HepG2 (cell line): ENCODE data around the gene NNMT. TPM values are rescaled to one million over a fixed set of nuclear protein-coding genes. Genes with fewer than 3 reads are reported as not detected.

Experiments used
- ATAC-seq: fragments of 200-7000 bp; cut with Tn5 transposase; 3 replicates; pipeline ENCODE4 v1.9.1; 2020; ENCODE audit warnings: mild to moderate bottlenecking, moderate library complexity
- BruUV-seq: library from RNA; stranded (reverse); fragments of 400-500 nt; replicated peaks from 2 replicates; lab custom pipeline; 2021; lab: Mats Ljungman, UMichigan
- CTCF ChIA-PET: fragments of 300-600 bp; formaldehyde crosslinking; extraction: SDS; loops from one replicate; lab custom pipeline; 2021; ENCODE audit warnings: low total read pairs, inconsistent platforms, low intra/inter-chr PET ratio; lab: Yijun Ruan, JAX
- POLR2A ChIA-PET: fragments of 350-600 bp; sonication (Branson Sonifier 250); formaldehyde crosslinking; loops from one replicate; lab custom pipeline; 2020; ENCODE audit warnings: antibody characterized with exemption, inconsistent platforms; lab: Yijun Ruan, JAX
- DNase-seq: peaks from one replicate; pipeline ENCODE4 v3.0.0-alpha.2; 2015; ENCODE audit warnings: low spot score
- FAIRE-seq: peaks from 3 replicates; lab custom pipeline; 2011; peaks lifted over from hg19 to GRCh38; lab: Jason Lieb, UNC
- H2AFZ ChIP-seq: one replicate; pipeline ENCODE4 v1.6.1; 2011; ENCODE audit warnings: low read length, inconsistent platforms
- H3K27ac ChIP-seq: fragments of 300-600 bp; 3 replicates; pipeline ENCODE4 v1.8.0; 2011; ENCODE audit warnings: mixed run types, mild to moderate bottlenecking, mixed read lengths, low read length, inconsistent platforms; ENCODE audit not compliant: insufficient read depth; ENCODE audit errors: extremely low read length
- H3K27me3 ChIP-seq, 2 experiments: fragments of 200-600 bp in 1 of 2; 2 replicates in 1 of 2; 3 replicates in 1 of 2; pipeline versions ENCODE4 v1.6.0 to v1.8.0; 2011; ENCODE audit warnings: low read length in 2 of 2, mild to moderate bottlenecking in 2 of 2, moderate library complexity in 2 of 2, inconsistent platforms in 1 of 2; ENCODE audit not compliant: insufficient read depth in 2 of 2, control insufficient read depth in 1 of 2
- H3K36me3 ChIP-seq, 2 experiments: fragments of 200-600 bp in 1 of 2; replicated peaks in 1 of 2; 2 replicates in 1 of 2; 3 replicates in 1 of 2; pipeline versions ENCODE4 v1.5.1 to v1.8.0; 2011; ENCODE audit warnings: low read length in 2 of 2, inconsistent platforms in 1 of 2; ENCODE audit not compliant: insufficient read depth in 2 of 2, control insufficient read depth in 1 of 2
- H3K4me1 ChIP-seq: 2 replicates; pipeline ENCODE4 v1.5.1; 2012; ENCODE audit warnings: low read length, inconsistent platforms; ENCODE audit not compliant: insufficient read depth
- H3K4me2 ChIP-seq: 2 replicates; pipeline ENCODE4 v1.6.0; 2011; ENCODE audit warnings: low read depth, low read length, inconsistent platforms
- H3K4me3 ChIP-seq, 3 experiments: fragments of 200-600 bp in 1 of 3; sonication (generic), shearing (Covaris generic) in 1 of 3; replicated peaks in 1 of 3; 2 replicates each; pipeline ENCODE4 v1.5.1; 2011 to 2016; ENCODE audit warnings: low read length in 3 of 3, inconsistent platforms in 2 of 3, low read depth in 2 of 3, mild to moderate bottlenecking in 2 of 3, control low read depth in 1 of 3, mixed read lengths in 1 of 3; ENCODE audit not compliant: insufficient read depth in 1 of 3
- H3K79me2 ChIP-seq: one replicate; pipeline ENCODE4 v1.6.1; 2011; ENCODE audit warnings: low read length, inconsistent platforms; ENCODE audit not compliant: insufficient read depth
- H3K9ac ChIP-seq: 2 replicates; pipeline ENCODE4 v1.6.0; 2011; ENCODE audit warnings: mild to moderate bottlenecking, low read depth, low read length, inconsistent platforms; ENCODE audit not compliant: insufficient read depth
- H3K9me3 ChIP-seq: 2 replicates; pipeline ENCODE4 v1.5.1; 2012; ENCODE audit warnings: mild to moderate bottlenecking, low read length
- H4K20me1 ChIP-seq: 2 replicates; pipeline ENCODE4 v1.6.0; 2011; ENCODE audit warnings: inconsistent platforms, mild to moderate bottlenecking, low read length, moderate library complexity; ENCODE audit not compliant: insufficient read depth
- ELF3 ChIP-seq: IDR thresholded peaks from 2 replicates; pipeline ENCODE4 v1.6.1; 2016; ENCODE audit warnings: missing genetic modification reagents, missing compliant biosample characterization
- FOXA3 ChIP-seq: IDR thresholded peaks from 2 replicates; pipeline ENCODE4 v1.6.1; 2016; ENCODE audit warnings: missing genetic modification reagents, missing compliant biosample characterization
- GZF1 ChIP-seq: sonication (generic); formaldehyde crosslinking; IDR thresholded peaks from 2 replicates; pipeline ENCODE4 v1.5.1; 2020; ENCODE audit warnings: mild to moderate bottlenecking, missing genetic modification reagents
- HNF4A ChIP-seq: sonication (generic); formaldehyde crosslinking; IDR thresholded peaks from 2 replicates; pipeline ENCODE4 v1.4.0; 2020; ENCODE audit warnings: missing genetic modification reagents
- KDM4B ChIP-seq: sonication (generic); formaldehyde crosslinking; IDR thresholded peaks from 2 replicates; pipeline ENCODE4 v1.4.0; 2020; ENCODE audit warnings: missing genetic modification reagents
- KLF6 ChIP-seq: IDR thresholded peaks from 2 replicates; pipeline ENCODE4 v1.8.0; 2016; ENCODE audit warnings: missing biosample characterization, missing genetic modification reagents
- REL ChIP-seq: sonication (generic); formaldehyde crosslinking; conservative IDR thresholded peaks from 2 replicates; pipeline ENCODE4 v1.8.0; 2022; ENCODE audit warnings: mild to moderate bottlenecking, missing genetic modification reagents, moderate library complexity
- SMAD1 ChIP-seq: sonication (generic); formaldehyde crosslinking; IDR thresholded peaks from 2 replicates; pipeline ENCODE4 v1.4.0; 2020; ENCODE audit warnings: missing genetic modification reagents, low read depth, mild to moderate bottlenecking, borderline replicate concordance
- SP140L ChIP-seq: sonication (generic); formaldehyde crosslinking; IDR thresholded peaks from 2 replicates; pipeline ENCODE4 v1.4.0; 2020; ENCODE audit warnings: missing genetic modification reagents, borderline replicate concordance
- SYNCRIP ChIP-seq: fragments of 200-400 bp; formaldehyde crosslinking; IDR thresholded peaks from 2 replicates; pipeline ENCODE4 v1.6.1; 2018; ENCODE audit warnings: mild to moderate bottlenecking, low read depth, low read length; ENCODE audit not compliant: insufficient read depth
- TCF7 ChIP-seq: sonication (generic); IDR thresholded peaks from 2 replicates; pipeline ENCODE4 v1.6.1; 2016; ENCODE audit warnings: antibody characterized with exemption, low read depth
- ZNF549 ChIP-seq: sonication (generic); formaldehyde crosslinking; IDR thresholded peaks from 2 replicates; pipeline ENCODE4 v1.5.0; 2020; ENCODE audit warnings: missing genetic modification reagents
- ZSCAN31 ChIP-seq: sonication (generic); formaldehyde crosslinking; IDR thresholded peaks from 2 replicates; pipeline ENCODE4 v1.5.0; 2020; ENCODE audit warnings: low read depth, mild to moderate bottlenecking, missing genetic modification reagents
- WGBS: methylation state at CpG from one replicate; pipeline ENCODE4 v1.1.6; 2017; ENCODE audit warnings: low lambda C conversion rate; 5-methylcytosine and 5-hydroxymethylcytosine counted together
- in situ Hi-C: cut with HindIII; loops from 2 replicates; pipeline ENCODE4 v1.10.0; 2017; ENCODE audit warnings: low pct_unique_long_range_greater_than_20kb; ENCODE audit not compliant: extremely low pct_ligation_motif_present
- intact Hi-C: fragments of 100-400 bp; cut with micrococcal nuclease; formaldehyde crosslinking; loops from one replicate; pipeline ENCODE4 v1.10.0; 2022; ENCODE audit not compliant: unreplicated experiment
- polyA plus RNA-seq, 8 experiments: library from polyadenylated mRNA; depleted of rRNA in 3 of 8; stranded (reverse) in 7 of 8; unstranded in 1 of 8; fragments of >200 nt; fragmentation: Illumina TruSeq in 4 of 8; extraction: Trizol in 4 of 8; gene quantifications; 2 replicates each; pipeline versions ENCODE4 v1.2.1 to v1.2.3, GENCODE V29; 2011 to 2016; ENCODE audit warnings: low read depth in 4 of 8, missing spikeins in 1 of 8, mixed read lengths in 1 of 8; ENCODE audit not compliant: insufficient read depth in 1 of 8
- total RNA-seq, 5 experiments: library from RNA; depleted of rRNA; stranded (reverse); fragments of >200 nt; fragmentation: Illumina TruSeq; extraction: Trizol; gene quantifications; 2 replicates each; pipeline ENCODE4 v1.2.3, GENCODE V29; 2016; ENCODE audit warnings: low read depth in 1 of 5
- TF ChIP-seq, protein P1 (sequence below): sonication (generic); formaldehyde crosslinking; IDR thresholded peaks from 2 replicates; pipeline ENCODE4 v1.4.0; 2020; ENCODE audit warnings: missing genetic modification reagents
- TF ChIP-seq, protein P2 (sequence below): sonication (generic); formaldehyde crosslinking; IDR thresholded peaks from 2 replicates; pipeline ENCODE4 v1.5.1; 2020; ENCODE audit warnings: mild to moderate bottlenecking, missing genetic modification reagents, borderline replicate concordance
- TF ChIP-seq, protein P3 (sequence below): sonication (generic); formaldehyde crosslinking; conservative IDR thresholded peaks from 2 replicates; pipeline ENCODE4 v1.4.0; 2020; ENCODE audit warnings: missing genetic modification reagents

Gene NNMT
- total and polyA plus RNA-seq, 2 of the 13 experiments (the other 11 are each of a cell fraction or from before 2014, with no cell fraction given): 0.13 TPM; not detected in 1

DNA sequence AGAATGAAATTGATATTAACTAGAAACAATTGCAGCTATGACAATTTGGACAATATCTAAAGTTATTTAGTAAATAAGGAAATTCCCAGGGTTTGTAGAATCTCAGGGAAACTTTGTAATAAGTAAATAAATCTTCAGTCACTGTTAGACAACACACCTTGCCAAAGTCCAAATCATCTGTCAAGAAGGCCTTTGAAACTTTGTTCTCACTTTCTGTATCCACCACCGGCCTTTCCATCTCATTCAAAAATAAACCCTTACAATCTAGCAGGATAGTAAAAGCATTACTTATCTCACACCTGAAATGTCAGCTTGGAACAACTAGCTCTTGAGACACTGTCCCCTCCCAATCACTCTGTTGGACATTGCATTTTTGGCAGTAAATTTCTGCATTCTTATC is 7.9 kb downstream of the NNMT start:
- no peak overlapping the region for H3K4me3 ChIP-seq
- no peaks in the 10 kb centered on the region for H4K20me1 ChIP-seq
- no peaks in the 10 kb centered on the region for H3K36me3 ChIP-seq
- no peak overlapping the region for H3K9ac ChIP-seq
- H3K4me1 ChIP-seq: peaks cover 34% of the 10 kb centered on the region
- H3K9me3 ChIP-seq: no peaks in the 10 kb centered on the region
- no peak overlapping the region for H2AFZ ChIP-seq
- ChIA-PET POLR2A (no interaction called here), CTCF (no interaction called here)
- in situ Hi-C loops (no loop called here), intact Hi-C loops (no loop called here)
- DNase-seq (no peak), ATAC-seq (no peak; the same call in 2 of the 3 replicates), FAIRE-seq (no peak)
- peaks cover 2 to 26% of the 10 kb centered on the region in 2 experiments; a peak in 2 of 5 replicates for H3K27me3 ChIP-seq
- H3K79me2 ChIP-seq: no peaks in the 10 kb centered on the region
- BruUV-seq: no TSS peak
- no peak overlapping the region for H3K27ac ChIP-seq
- 0% methylated on average over 1 of the region's 1 CpG for WGBS
- no peak overlapping the region for H3K4me2 ChIP-seq
- TF ChIP-seq, protein P1, sequence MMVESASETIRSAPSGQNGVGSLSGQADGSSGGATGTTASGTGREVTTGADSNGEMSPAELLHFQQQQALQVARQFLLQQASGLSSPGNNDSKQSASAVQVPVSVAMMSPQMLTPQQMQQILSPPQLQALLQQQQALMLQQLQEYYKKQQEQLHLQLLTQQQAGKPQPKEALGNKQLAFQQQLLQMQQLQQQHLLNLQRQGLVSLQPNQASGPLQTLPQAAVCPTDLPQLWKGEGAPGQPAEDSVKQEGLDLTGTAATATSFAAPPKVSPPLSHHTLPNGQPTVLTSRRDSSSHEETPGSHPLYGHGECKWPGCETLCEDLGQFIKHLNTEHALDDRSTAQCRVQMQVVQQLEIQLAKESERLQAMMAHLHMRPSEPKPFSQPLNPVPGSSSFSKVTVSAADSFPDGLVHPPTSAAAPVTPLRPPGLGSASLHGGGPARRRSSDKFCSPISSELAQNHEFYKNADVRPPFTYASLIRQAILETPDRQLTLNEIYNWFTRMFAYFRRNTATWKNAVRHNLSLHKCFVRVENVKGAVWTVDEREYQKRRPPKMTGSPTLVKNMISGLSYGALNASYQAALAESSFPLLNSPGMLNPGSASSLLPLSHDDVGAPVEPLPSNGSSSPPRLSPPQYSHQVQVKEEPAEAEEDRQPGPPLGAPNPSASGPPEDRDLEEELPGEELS (CRISPR knock-in tag): 0 out of 2 replicates have a peak, but pooled peaks have one; percentile 17
- no peak for TF ChIP-seq GZF1 (CRISPR knock-in tag)
- TF ChIP-seq FOXA3 (CRISPR knock-in tag): 0 out of 2 replicates have a peak, but pooled peaks have one; percentile 10
- TF ChIP-seq ELF3: 0 out of 2 replicates have a peak, but pooled peaks have one; percentile 16
- TF ChIP-seq ZNF549: no peak
- TF ChIP-seq, protein P2, sequence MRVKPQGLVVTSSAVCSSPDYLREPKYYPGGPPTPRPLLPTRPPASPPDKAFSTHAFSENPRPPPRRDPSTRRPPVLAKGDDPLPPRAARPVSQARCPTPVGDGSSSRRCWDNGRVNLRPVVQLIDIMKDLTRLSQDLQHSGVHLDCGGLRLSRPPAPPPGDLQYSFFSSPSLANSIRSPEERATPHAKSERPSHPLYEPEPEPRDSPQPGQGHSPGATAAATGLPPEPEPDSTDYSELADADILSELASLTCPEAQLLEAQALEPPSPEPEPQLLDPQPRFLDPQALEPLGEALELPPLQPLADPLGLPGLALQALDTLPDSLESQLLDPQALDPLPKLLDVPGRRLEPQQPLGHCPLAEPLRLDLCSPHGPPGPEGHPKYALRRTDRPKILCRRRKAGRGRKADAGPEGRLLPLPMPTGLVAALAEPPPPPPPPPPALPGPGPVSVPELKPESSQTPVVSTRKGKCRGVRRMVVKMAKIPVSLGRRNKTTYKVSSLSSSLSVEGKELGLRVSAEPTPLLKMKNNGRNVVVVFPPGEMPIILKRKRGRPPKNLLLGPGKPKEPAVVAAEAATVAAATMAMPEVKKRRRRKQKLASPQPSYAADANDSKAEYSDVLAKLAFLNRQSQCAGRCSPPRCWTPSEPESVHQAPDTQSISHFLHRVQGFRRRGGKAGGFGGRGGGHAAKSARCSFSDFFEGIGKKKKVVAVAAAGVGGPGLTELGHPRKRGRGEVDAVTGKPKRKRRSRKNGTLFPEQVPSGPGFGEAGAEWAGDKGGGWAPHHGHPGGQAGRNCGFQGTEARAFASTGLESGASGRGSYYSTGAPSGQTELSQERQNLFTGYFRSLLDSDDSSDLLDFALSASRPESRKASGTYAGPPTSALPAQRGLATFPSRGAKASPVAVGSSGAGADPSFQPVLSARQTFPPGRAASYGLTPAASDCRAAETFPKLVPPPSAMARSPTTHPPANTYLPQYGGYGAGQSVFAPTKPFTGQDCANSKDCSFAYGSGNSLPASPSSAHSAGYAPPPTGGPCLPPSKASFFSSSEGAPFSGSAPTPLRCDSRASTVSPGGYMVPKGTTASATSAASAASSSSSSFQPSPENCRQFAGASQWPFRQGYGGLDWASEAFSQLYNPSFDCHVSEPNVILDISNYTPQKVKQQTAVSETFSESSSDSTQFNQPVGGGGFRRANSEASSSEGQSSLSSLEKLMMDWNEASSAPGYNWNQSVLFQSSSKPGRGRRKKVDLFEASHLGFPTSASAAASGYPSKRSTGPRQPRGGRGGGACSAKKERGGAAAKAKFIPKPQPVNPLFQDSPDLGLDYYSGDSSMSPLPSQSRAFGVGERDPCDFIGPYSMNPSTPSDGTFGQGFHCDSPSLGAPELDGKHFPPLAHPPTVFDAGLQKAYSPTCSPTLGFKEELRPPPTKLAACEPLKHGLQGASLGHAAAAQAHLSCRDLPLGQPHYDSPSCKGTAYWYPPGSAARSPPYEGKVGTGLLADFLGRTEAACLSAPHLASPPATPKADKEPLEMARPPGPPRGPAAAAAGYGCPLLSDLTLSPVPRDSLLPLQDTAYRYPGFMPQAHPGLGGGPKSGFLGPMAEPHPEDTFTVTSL (CRISPR knock-in tag): peak; percentile 60; the same call in 1 of the 2 replicates
- TF ChIP-seq ZSCAN31 (CRISPR knock-in tag): no peak
- TF ChIP-seq REL: no peak
- no peak for TF ChIP-seq KDM4B (CRISPR knock-in tag)
- TF ChIP-seq SYNCRIP: no peak
- no peak for TF ChIP-seq SMAD1 (CRISPR knock-in tag)
- TF ChIP-seq, protein P3, sequence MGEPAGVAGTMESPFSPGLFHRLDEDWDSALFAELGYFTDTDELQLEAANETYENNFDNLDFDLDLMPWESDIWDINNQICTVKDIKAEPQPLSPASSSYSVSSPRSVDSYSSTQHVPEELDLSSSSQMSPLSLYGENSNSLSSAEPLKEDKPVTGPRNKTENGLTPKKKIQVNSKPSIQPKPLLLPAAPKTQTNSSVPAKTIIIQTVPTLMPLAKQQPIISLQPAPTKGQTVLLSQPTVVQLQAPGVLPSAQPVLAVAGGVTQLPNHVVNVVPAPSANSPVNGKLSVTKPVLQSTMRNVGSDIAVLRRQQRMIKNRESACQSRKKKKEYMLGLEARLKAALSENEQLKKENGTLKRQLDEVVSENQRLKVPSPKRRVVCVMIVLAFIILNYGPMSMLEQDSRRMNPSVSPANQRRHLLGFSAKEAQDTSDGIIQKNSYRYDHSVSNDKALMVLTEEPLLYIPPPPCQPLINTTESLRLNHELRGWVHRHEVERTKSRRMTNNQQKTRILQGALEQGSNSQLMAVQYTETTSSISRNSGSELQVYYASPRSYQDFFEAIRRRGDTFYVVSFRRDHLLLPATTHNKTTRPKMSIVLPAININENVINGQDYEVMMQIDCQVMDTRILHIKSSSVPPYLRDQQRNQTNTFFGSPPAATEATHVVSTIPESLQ (CRISPR knock-in tag): no peak
- TF ChIP-seq TCF7: 0 out of 2 replicates have a peak, but pooled peaks have one; percentile 18
- no peak for TF ChIP-seq KLF6 (CRISPR knock-in tag)
- TF ChIP-seq HNF4A (CRISPR knock-in tag): peak; percentile 36; the same call in 1 of the 2 replicates
- no peak for TF ChIP-seq SP140L (CRISPR knock-in tag)
